Activated T-cell treated with anti-CD3 and anti-CD28 coated beads, Interleukin-2, amount 50 U/mL, for 72 hours (primary cell): ENCODE results near the gene SERPINB1. TPM values are rescaled to one million over a fixed set of nuclear protein-coding genes. Genes with fewer than 3 reads are reported as not detected.

ENCODE experiments used
- ATAC-seq, 2 donors: fragments of 150-1000 bp; cut with Tn5 transposase; replicated peaks in 1 of 2; 2 replicates each; pipeline ENCODE4 v1.10.0; 2021; ENCODE audit warnings: moderate library complexity in 2 of 2, mild to moderate bottlenecking in 1 of 2
- DNase-seq, 2 donors: peaks; one replicate each; pipeline ENCODE4 v3.0.0; 2021 to 2022; ENCODE audit warnings: mixed read lengths in 1 of 2
- H3K27ac Mint-ChIP-seq: one replicate; pipeline ENCODE4 v1.8.0; 2022; ENCODE audit warnings: mild to moderate bottlenecking, moderate library complexity, mixed read lengths
- H3K27me3 Mint-ChIP-seq: one replicate; pipeline ENCODE4 v1.8.0; 2022; ENCODE audit warnings: low read depth, mixed read lengths
- H3K36me3 Mint-ChIP-seq, 2 donors: one replicate each; pipeline ENCODE4 v1.8.0; 2022; ENCODE audit warnings: mixed read lengths in 2 of 2, mild to moderate bottlenecking in 1 of 2; ENCODE audit not compliant: insufficient read depth in 2 of 2
- H3K4me1 Mint-ChIP-seq: one replicate; pipeline ENCODE4 v1.8.0; 2022; ENCODE audit warnings: low read depth, mixed read lengths
- H3K4me3 Mint-ChIP-seq, 2 donors: one replicate each; pipeline ENCODE4 v1.8.0; 2022; ENCODE audit warnings: mild to moderate bottlenecking in 2 of 2, mixed read lengths in 2 of 2, moderate library complexity in 2 of 2
- H3K9me3 Mint-ChIP-seq, 2 donors: one replicate each; pipeline ENCODE4 v1.8.0; 2022; ENCODE audit warnings: mixed read lengths in 2 of 2
- total RNA-seq, 2 donors: library from RNA; stranded (reverse); gene quantifications; one replicate each; pipeline ENCODE4 v1.2.3, GENCODE V29; 2022

Gene SERPINB1
- total RNA-seq, 2 donors from 2014 or later: 131 to 203 TPM

GRCh38 chr6:2852514-2852855, 10.8 kb upstream of the SERPINB1 start:
- DNase-seq (no peak), ATAC-seq (no peak)
- Mint-ChIP-seq H3K4me3 (no peak overlapping the region), H3K9me3 (peaks cover 0 to 3% of the 10 kb centered on the region in 2 donors), H3K36me3 (peaks cover 0 to 1% of the 10 kb centered on the region in 2 donors), H3K4me1 (peaks cover 73% of the 10 kb centered on the region), H3K27me3 (no peaks in the 10 kb centered on the region), H3K27ac (no peak overlapping the region)

- H3K27ac Mint-ChIP-seq: no peak overlapping the region
- no peaks in the 10 kb centered on the region for H3K27me3 Mint-ChIP-seq
- H3K4me1 Mint-ChIP-seq: peaks cover 72% of the 10 kb centered on the region
- H3K36me3 Mint-ChIP-seq: peaks cover 0 to 1% of the 10 kb centered on the region in 2 donors
- DNase-seq: no peak
- H3K9me3 Mint-ChIP-seq: peaks cover 0 to 4% of the 10 kb centered on the region in 2 donors
- ATAC-seq: no peak
- H3K4me3 Mint-ChIP-seq: no peak overlapping the region
These were observed 10.3 kb upstream of the SERPINB1 start for GRCh38 chr6:2851727-2852513.

- DNase-seq (no peak), ATAC-seq (no peak)
- Mint-ChIP-seq H3K4me3 (no peak overlapping the region), H3K27me3 (no peaks in the 10 kb centered on the region), H3K36me3 (peaks cover 0 to 1% of the 10 kb centered on the region in 2 donors), H3K4me1 (peaks cover 71% of the 10 kb centered on the region), H3K27ac (no peak overlapping the region), H3K9me3 (peaks cover 0 to 4% of the 10 kb centered on the region in 2 donors)
These were observed 9.0 kb upstream of the SERPINB1 start for GRCh38 chr6:2850538-2851113.

- Mint-ChIP-seq H3K27me3 (no peaks in the 10 kb centered on the region), H3K9me3 (peaks cover 0 to 4% of the 10 kb centered on the region in 2 donors), H3K36me3 (peaks cover 0 to 1% of the 10 kb centered on the region in 2 donors), H3K27ac (peak overlapping the region; percentile 17), H3K4me3 (peak overlapping the region; percentile 72 to 75), H3K4me1 (peaks cover 64% of the 10 kb centered on the region)
- peak; percentile 61 for ATAC-seq
- DNase-seq: peak; percentile 70 to 74
These were observed 7.2 kb upstream of the SERPINB1 start for GRCh38 chr6:2848851-2849250.

- no peak for DNase-seq
- peak overlapping the region; percentile 61 to 62 for H3K4me3 Mint-ChIP-seq
- peaks cover 3 to 7% of the 10 kb centered on the region in 2 donors for H3K36me3 Mint-ChIP-seq
- no peak for ATAC-seq
- H3K4me1 Mint-ChIP-seq: peaks cover 73% of the 10 kb centered on the region
- peaks cover 0 to 4% of the 10 kb centered on the region in 2 donors for H3K9me3 Mint-ChIP-seq
- H3K27me3 Mint-ChIP-seq: no peaks in the 10 kb centered on the region
- peak overlapping the region; percentile 60 for H3K27ac Mint-ChIP-seq
These were observed 4.2 kb upstream of the SERPINB1 start for GRCh38 chr6:2845880-2846208.

DNA sequence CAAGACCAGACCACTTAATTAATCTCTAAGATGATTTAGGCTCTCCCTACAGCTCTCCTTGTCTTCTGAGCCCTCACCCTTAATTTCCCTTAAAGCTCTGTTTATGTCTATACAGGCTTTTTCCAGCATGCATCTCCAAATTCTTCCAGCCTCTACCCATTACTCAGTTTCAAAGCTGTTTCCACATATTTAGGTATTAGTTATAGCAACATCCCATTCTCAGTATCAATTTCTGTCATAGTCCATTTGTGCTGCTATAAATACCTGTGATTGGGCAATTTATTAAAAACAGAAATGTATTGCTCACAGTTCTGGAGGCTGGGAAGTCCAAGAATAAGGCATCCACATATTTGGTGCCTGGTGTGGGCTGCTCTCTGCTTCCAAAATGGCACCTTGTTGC, 2.3 kb upstream of the SERPINB1 start:
- ATAC-seq (no peak), DNase-seq (no peak)
- peak overlapping the region; percentile 13 for H3K27ac Mint-ChIP-seq
- peak overlapping the region in 1 of 2 donors; percentile 44 for H3K4me3 Mint-ChIP-seq
- peaks cover 13 to 15% of the 10 kb centered on the region in 2 donors for H3K36me3 Mint-ChIP-seq
- peaks cover 0 to 3% of the 10 kb centered on the region in 2 donors for H3K9me3 Mint-ChIP-seq
- H3K4me1 Mint-ChIP-seq: peaks cover 83% of the 10 kb centered on the region
- no peaks in the 10 kb centered on the region for H3K27me3 Mint-ChIP-seq

- H3K27me3 Mint-ChIP-seq: no peaks in the 10 kb centered on the region
These were observed 1.6 kb upstream of the SERPINB1 start for GRCh38 chr6:2843138-2843740.

GRCh38 chr6:2842139-2842552, 483 bp upstream of the SERPINB1 start:
- ATAC-seq (no peak), DNase-seq (no peak)
- Mint-ChIP-seq H3K36me3 (peaks cover 17 to 24% of the 10 kb centered on the region in 2 donors), H3K4me3 (peak overlapping the region; percentile 80 to 93), H3K9me3 (peaks cover 0 to 1% of the 10 kb centered on the region in 2 donors), H3K27me3 (no peaks in the 10 kb centered on the region), H3K27ac (peak overlapping the region; percentile 94), H3K4me1 (peaks cover 68% of the 10 kb centered on the region)

More at GRCh38 chr6:2843138-2843740, 1.6 kb upstream of the SERPINB1 start:
- DNase-seq (no peak), ATAC-seq (no peak)
- H3K27ac Mint-ChIP-seq: peak overlapping the region; percentile 13
- H3K9me3 Mint-ChIP-seq: peaks cover 0 to 1% of the 10 kb centered on the region in 2 donors
- H3K36me3 Mint-ChIP-seq: peaks cover 15 to 19% of the 10 kb centered on the region in 2 donors
- peaks cover 77% of the 10 kb centered on the region for H3K4me1 Mint-ChIP-seq
- H3K4me3 Mint-ChIP-seq: peak overlapping the region in 1 of 2 donors; percentile 44

DNA sequence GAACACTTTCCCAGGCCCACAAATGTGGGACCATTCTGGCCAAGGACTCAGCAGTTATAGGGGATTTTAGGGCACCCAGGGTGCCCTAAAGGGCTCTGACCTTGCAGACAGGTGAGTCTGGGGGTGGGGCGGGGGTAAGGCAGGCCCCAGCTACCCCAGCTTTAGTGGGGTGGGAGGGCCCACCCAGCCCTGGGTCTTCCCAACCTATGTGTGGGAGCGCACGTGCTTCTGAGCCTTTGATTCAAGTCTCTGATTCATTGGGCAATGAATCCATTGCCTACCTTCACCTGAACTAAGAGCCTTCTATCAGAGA, 958 bp downstream of the SERPINB1 start:
- DNase-seq: no peak
- Mint-ChIP-seq H3K27me3 (no peaks in the 10 kb centered on the region), H3K9me3 (no peaks in the 10 kb centered on the region), H3K36me3 (peaks cover 24 to 35% of the 10 kb centered on the region in 2 donors), H3K4me3 (peak overlapping the region; percentile 91 to 94), H3K27ac (no peak overlapping the region), H3K4me1 (peaks cover 66% of the 10 kb centered on the region)
- no peak for ATAC-seq

GRCh38 chr6:2839982-2840748, 1.5 kb downstream of the SERPINB1 start:
- DNase-seq (no peak), ATAC-seq (no peak)
- H3K9me3 Mint-ChIP-seq: no peaks in the 10 kb centered on the region
- peaks cover 24 to 39% of the 10 kb centered on the region in 2 donors for H3K36me3 Mint-ChIP-seq
- H3K4me1 Mint-ChIP-seq: peaks cover 66% of the 10 kb centered on the region
- peak overlapping the region; percentile 66 for H3K27ac Mint-ChIP-seq
- no peaks in the 10 kb centered on the region for H3K27me3 Mint-ChIP-seq
- H3K4me3 Mint-ChIP-seq: peak overlapping the region; percentile 91 to 94

DNA sequence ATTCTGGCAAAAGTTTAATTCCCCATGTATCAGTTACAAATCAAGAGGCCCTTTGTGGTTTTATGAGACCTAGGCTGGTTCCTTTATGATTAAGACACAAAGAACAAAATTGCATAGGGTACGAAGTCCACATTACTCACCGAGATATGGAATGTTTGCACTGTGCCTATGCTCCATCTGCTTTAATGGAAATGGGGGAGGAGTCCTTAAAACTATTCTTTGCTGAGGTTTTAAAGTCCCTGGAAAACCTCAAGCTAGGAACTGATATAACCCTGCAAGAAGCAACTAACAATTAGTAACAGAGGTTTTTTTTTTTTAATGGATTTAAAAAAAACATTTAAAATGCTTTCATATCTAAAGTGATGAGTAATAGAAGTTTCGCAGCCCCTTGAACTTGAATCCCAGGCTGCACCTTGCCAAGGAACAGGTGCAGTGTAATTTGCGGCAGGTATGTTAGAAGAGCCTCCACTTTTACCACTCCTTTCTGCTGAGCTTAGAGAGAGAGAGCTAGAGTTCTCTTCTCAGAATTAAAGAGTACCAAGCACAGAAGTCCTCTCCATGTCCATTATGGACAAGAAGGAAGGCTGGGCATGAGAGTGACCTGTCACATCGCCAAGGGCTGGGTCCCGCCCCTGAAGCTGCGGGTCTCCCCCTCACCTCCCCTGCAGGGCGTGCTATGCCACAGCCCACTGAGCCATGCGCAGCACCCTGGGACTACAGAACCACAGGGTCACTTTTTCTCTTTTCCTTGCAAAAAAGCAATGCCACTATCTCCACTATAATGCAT, 2.3 kb downstream of the SERPINB1 start:
- ATAC-seq: peak in 1 of 2 donors; percentile 12
- peak overlapping the region; percentile 66 for H3K27ac Mint-ChIP-seq
- peak overlapping the region; percentile 91 to 94 for H3K4me3 Mint-ChIP-seq

DNA sequence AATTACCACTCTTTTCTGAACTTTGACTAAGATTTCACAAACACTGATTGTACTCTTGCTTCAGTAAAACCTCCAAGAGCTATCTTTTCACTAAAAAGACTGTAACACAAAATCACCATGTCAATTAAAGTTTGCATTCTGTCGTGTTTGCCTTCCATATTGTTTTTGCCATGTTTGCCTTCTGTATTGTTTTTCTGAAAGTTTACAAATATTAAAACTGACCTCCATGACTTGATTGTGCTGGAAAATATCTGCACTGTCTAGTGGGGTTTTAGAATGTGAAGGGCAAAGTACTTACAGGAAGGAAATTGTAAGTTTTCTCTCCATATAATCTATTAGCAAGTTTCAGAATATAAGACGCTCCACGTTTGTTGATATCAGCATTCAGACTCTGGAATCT, 3.4 kb downstream of the SERPINB1 start:
- Mint-ChIP-seq H3K4me3 (peak overlapping the region in 1 of 2 donors; percentile 45), H3K9me3 (no peaks in the 10 kb centered on the region), H3K36me3 (peaks cover 32 to 57% of the 10 kb centered on the region in 2 donors), H3K27ac (no peak overlapping the region), H3K27me3 (no peaks in the 10 kb centered on the region), H3K4me1 (peaks cover 49% of the 10 kb centered on the region)
- no peak for DNase-seq
- ATAC-seq: no peak

More for the DNA sequence above, 2.3 kb downstream of the SERPINB1 start:
- Mint-ChIP-seq H3K9me3 (no peaks in the 10 kb centered on the region), H3K27me3 (no peaks in the 10 kb centered on the region), H3K4me1 (peaks cover 60% of the 10 kb centered on the region), H3K36me3 (peaks cover 26 to 47% of the 10 kb centered on the region in 2 donors)
- DNase-seq: no peak
